ENCODE data around the gene WDR27.
"Not testable (repeated sequence)": the region's sequence is repeated elsewhere in the genome, so short reads cannot be mapped to it uniquely, and the experiment has no call there.

DNA sequence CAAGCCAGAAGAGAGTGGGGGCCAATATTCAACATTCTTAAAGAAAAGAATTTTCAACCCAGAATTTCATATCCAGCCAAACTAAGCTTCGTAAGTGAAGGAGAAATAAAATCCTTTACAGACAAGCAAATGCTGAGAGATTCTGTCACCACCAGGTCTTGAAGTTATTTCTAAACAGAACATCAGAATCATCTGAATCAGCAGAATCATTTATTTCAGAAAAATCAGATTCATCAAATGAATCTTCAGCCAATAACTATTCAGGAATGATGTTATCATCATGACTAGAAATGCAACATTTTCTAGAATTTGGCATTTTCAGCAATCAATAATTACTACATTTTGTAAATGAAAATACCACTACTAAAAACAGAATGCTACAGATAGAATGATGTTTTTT, 100.7 kb downstream of the WDR27 start:
- TF ChIP-seq, protein P1, sequence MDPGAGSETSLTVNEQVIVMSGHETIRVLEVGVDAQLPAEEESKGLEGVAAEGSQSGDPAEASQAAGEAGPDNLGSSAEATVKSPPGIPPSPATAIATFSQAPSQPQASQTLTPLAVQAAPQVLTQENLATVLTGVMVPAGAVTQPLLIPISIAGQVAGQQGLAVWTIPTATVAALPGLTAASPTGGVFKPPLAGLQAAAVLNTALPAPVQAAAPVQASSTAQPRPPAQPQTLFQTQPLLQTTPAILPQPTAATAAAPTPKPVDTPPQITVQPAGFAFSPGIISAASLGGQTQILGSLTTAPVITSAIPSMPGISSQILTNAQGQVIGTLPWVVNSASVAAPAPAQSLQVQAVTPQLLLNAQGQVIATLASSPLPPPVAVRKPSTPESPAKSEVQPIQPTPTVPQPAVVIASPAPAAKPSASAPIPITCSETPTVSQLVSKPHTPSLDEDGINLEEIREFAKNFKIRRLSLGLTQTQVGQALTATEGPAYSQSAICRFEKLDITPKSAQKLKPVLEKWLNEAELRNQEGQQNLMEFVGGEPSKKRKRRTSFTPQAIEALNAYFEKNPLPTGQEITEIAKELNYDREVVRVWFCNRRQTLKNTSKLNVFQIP (CRISPR knock-in tag; IDR thresholded peaks at IDR 0.05; ENCODE audit: borderline replicate concordance, low read depth) = not testable (repeated sequence)
- not testable (repeated sequence) for TF ChIP-seq ESRRG, ZC3H10, ZNF8 (CRISPR knock-in tag; IDR thresholded peaks at IDR 0.05)
